GM19463 (cell line): ENCODE results near the gene JARID2.
"Not testable (repeated sequence)": the region's sequence is repeated elsewhere in the genome, so short reads cannot be mapped to it uniquely, and the experiment has no call there.

ENCODE experiments used
- ATAC-seq: cut with Tn5 transposase; IDR thresholded peaks from one replicate; pipeline ENCODE4 v1.9.1; 2021; ENCODE audit warnings: mild to moderate bottlenecking, moderate library complexity; ENCODE audit not compliant: unreplicated experiment

The JARID2 gene

DNA sequence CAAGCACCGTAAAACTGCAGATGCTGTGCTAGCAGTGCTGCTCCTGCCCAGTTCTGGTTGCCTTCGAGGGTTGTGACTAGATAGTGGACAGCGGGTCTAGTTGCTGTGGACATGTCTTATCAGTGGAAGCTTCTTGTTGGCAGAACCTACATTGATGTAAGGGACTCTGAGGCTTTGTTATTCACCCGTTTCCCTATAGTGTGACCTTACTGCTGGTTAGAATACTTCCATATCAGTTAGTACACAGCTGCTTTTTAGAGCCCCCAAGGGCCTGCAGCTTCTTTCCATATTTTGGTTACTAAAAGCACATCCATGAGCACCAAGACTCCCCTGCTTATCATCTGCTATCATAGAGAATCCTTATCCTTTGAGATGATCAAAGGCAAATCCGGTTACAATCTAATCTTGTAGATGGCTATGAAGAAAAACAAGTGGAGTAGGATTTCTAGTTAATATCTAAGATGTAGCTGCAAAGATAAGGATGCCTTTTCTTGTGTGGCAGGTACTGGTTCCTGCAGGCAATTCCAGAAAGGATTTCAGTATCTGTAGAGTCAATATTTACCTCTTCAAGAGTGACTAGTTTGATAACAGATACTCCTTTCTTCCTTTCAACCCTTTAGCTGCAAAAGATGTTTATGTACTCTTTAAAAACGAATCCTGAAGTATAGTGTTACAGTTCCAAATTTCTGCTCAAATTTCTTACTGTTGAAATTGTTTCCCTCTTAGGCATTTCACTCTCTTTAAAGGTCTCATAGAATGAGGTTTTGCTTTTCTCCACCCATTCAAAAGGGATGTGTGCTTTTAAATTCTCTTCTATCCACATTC is 163.6 kb downstream of the JARID2 start:
- ATAC-seq = no peak

DNA sequence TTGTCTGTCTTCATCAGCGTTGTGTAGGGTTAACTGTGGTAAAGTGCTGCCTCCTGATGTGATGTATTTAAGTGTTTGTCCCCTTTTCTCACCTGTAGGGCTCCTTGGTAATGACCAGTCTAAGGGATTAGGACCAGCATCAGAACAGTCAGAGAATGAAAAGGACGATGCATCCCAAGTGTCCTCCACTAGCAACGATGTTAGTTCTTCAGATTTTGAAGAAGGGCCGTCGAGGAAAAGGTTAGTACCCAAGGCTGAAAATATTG is 164.2 kb downstream of the JARID2 start:
- no peak for ATAC-seq

- ATAC-seq = no peak
These were observed 164.9 kb downstream of the JARID2 start for GRCh38 chr6:15410752-15411151.

DNA sequence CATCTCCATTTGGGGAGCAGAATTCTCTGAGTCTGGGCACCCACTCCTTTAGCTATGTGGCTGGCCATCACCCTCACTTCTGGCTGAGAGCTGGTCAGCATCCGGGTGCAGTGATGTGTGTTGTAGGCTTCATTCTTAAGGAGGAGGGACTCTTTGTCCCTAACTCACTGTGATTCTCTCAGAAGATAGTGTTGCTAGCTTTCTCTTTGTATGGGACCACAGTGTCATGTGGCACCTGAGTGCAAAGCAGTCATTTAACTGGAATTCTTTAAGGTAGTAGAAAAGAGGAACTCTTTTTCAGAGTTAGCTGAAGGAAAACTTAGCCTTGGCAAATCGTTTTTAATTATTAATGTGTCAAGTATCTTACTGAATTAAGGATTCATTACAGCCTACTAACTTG is 165.9 kb downstream of the JARID2 start:
- ATAC-seq = no peak

DNA sequence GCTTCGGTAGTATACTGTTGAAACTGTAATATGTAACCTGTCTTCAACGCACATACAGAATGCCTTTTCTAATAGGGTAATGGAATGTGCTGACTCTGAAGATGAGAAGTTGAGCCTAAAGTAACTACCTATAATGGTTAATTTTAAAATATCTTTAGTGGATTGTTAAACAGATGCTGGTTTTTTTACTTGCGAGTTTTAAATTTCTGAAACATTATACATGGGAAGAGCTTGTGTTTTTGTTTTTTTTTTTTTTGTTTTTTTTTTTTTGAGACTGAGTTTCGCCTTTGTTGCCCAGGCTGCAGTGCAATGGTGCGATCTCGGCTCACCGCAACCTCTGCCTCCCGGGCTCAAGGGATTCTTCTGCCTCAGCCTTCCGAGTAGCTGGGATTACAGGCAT is 166.9 kb downstream of the JARID2 start:
- ATAC-seq = no peak

DNA sequence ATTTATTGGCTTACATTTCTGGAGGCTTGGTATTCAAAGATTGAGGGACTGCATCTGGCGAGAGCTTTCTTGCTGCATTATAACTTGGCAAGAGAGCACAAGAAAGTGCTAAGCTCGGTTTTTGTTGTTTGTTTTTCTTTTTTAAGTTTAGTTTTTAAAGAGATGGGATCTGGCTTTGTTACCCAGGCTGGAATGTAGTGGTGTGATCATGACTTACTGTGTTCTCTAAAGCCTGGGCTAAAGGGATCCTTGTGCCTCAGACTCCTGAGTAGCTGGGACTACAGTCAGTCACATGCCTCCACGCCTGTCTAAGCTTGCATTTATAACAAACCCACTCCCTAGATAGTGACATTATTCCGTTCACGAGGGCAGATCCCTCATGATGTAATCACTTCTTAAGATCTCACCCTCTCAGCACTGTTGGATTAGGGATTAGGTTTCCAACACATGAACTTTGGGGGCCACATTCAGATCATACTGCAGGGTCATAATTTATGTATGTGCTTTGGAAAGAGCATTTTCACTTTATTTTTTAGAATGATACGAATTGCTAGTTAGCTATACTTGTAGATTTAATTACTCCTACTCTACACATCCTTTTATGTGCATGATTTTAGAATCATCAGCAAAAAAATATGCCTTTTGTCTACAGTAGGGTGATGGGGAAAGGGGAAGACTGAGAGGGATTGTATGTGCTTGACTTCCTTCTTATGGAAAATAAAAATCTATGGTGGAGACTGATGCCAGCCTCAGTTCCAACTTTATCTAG is 167.8 kb downstream of the JARID2 start:
- ATAC-seq = no peak

DNA sequence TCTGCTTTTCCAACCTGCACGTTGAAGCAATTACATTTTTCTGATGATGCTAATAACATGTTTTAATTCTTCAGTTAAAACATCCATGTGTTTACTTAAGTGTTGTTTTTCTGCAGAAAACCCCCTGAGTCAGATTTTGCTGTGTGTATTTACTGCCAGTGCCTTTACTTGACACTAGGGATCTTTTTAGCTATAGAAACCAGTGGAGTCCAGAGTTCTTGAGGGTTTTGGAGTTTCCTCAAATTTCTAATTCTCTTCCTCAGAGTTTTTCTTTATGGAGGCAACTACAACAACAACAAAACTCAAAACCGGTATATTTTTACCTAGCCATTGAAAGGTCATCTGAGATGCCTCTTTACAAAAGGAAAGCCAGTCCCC is 168.4 kb downstream of the JARID2 start:
- ATAC-seq = no peak

DNA sequence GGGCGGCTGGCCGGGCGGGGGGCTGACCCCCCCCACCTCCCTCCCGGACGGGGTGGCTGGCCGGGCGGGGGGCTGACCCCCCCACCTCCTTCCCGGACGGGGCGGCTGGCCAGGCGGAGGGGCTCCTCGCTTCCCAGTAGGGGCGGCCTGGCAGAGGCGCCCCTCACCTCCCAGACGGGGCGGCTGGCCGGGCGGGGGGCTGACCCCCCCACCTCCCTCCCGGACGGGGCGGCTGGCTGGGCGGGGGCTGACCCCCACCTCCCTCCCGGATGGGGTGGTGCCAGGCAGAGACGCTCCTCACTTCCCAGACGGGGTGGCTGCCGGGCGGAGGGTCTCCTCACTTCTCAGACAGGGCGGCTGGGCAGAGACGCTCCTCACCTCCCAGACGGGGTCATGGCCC is 169.8 kb downstream of the JARID2 start:
- ATAC-seq = not testable (repeated sequence)

DNA sequence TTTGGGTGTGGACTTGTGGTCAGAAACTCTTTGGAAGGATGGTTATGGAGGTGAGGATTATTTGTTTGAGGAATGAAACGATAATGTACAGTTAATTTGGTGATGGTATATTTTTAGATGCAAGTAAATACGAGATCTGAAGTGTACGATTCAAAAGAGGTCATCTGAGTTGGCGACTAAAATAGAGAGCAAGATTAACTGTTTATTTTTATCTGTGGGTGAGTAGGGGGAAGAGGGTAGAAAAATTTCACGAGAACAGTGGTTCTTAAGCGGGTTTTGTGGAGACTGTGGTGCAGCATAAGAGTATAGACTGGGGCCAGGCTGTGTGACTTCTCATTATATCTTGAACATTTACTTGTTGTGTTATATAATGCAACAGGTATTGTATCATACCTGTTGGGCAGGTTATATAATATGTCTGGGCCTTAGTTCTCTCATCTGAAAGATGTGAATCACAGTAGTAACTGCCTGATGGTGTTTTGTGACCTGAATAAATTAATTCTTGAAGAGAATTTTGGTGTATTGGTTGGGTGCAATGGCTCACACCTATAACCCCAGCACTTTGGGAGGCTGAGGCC is 171.2 kb downstream of the JARID2 start:
- ATAC-seq = no peak

DNA sequence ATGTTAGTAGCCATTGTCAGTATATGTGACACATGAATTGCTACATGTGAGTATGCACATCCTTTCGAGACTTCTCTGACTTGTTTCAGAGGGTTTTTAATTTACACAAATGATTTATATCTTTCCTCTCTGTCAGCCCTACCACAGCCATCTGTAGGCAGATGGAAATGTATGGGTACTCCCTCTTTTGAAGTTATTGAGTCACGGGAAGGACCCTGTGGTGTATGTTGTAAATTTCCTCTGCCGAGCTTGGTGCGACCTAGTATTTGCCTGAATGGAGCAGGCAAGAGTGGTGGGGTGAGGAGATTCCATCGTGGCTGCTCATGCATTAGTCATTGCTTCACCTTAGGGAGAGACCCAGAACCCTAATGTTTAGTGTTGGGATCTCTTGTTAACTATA is 171.9 kb downstream of the JARID2 start:
- ATAC-seq = no peak

DNA sequence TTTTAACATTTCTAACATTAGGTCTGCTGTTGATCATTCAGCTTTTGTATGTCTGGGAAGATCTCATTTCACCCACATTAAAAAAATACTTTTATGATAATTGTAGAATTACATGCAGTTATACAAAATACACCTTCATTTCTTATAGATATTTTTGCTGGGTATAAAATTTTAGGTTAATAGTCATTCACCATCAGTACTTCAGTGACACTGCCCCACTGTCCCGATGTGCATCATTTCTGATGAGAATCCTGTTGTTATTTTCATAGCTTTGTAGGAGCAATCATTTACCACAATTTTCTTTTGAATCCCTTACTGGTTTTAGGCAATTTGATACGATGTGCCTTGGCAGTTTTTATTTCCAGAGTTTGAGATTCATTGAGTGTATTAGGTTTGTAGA is 173.6 kb downstream of the JARID2 start:
- ATAC-seq = no peak

GRCh38 chr6:15420959-15421438 is 175.1 kb downstream of the JARID2 start:
- peak; percentile 61 for ATAC-seq

GRCh38 chr6:15421945-15422733 is 176.3 kb downstream of the JARID2 start:
- ATAC-seq = peak; percentile 57

GRCh38 chr6:15423286-15423993 is 177.6 kb downstream of the JARID2 start:
- no peak for ATAC-seq

DNA sequence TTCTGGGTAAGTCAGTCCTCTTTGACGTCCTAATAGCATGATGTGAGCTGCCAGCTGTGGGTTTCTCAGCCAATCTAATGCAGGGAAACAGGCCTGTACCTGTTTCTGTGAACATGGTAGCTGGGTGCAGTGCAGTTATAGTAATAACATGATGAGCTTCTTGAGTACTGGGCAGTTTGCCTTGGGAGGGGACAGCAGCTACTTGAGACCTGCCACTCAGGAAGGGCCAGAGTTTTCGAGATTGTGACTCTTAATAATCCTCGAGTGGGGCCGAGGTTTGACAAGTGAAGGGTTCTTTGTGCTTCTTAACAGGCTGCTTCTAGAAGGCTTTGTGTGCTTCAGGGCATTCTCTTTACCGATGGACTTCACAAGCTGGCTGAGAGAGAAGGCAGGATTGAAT is 180.1 kb downstream of the JARID2 start:
- ATAC-seq = no peak

DNA sequence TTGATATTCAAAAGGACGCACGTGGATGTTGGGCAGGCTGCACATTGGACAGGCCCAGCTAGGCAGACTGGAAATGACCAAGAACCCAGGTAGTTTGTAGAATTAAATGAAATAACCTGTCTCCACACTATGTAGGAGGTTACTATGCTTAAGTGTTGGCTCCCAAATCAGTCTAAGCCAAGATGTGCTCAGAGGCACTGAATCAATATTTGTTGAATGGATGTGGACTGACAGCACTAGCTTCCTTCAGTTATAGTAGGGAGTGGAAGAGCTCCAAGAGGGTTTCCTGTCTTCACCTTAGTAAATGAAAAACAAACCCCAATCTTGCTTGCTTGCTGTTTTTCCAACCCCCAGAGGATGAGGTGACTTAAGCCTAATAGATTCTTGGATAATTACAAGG is 180.5 kb downstream of the JARID2 start:
- ATAC-seq = no peak

- no peak for ATAC-seq
These were observed 181.0 kb downstream of the JARID2 start for GRCh38 chr6:15426901-15427300.

GRCh38 chr6:15427331-15428070 is 181.6 kb downstream of the JARID2 start:
- no peak for ATAC-seq

- no peak for ATAC-seq
These were observed 183.6 kb downstream of the JARID2 start for GRCh38 chr6:15429141-15430110.
